Heart left ventricle (tissue), 16 donors: ENCODE measurements around the gene CACNA1C. TPM values are rescaled to one million over a fixed set of nuclear protein-coding genes. Genes with fewer than 3 reads are reported as not detected.

ENCODE experiments used
- ATAC-seq, 4 donors: fragments of 200-7000 bp; cut with Tn5 transposase; one replicate each; pipeline ENCODE4 v1.9.1; 2020 to 2022; ENCODE audit warnings: moderate library complexity in 4 of 4, mild to moderate bottlenecking in 3 of 4, moderate number of reproducible peaks in 1 of 4
- DNase-seq, 5 donors: peaks; one replicate each; pipeline ENCODE4 v3.0.0-alpha.2; 2020
- H3K27ac ChIP-seq, 12 donors: fragments of 200-600 bp; sonication (generic) in 4 of 12; one replicate each; pipeline versions ENCODE4 v1.5.0 to v1.8.0; 2016 to 2022; ENCODE audit warnings: mild to moderate bottlenecking in 2 of 12
- H3K27me3 ChIP-seq, 9 donors: fragments of 200-600 bp; sonication (generic) in 2 of 9; one replicate each; pipeline versions ENCODE4 v1.5.1 to v1.8.0; 2016 to 2022; ENCODE audit warnings: mild to moderate bottlenecking in 3 of 9
- H3K36me3 ChIP-seq, 9 donors: fragments of 200-600 bp; sonication (generic) in 2 of 9; one replicate each; pipeline versions ENCODE4 v1.5.0 to v1.8.0; 2018 to 2022; ENCODE audit warnings: mild to moderate bottlenecking in 2 of 9
- H3K4me1 ChIP-seq, 12 donors: fragments of 200-600 bp; sonication (generic) in 4 of 12; one replicate each; pipeline versions ENCODE4 v1.5.0 to v1.8.0; 2016 to 2022; ENCODE audit warnings: mild to moderate bottlenecking in 3 of 12
- H3K4me3 ChIP-seq, 12 donors: fragments of 200-600 bp; sonication (generic) in 4 of 12; one replicate each; pipeline versions ENCODE4 v1.5.0 to v1.8.0; 2017 to 2022; ENCODE audit warnings: mild to moderate bottlenecking in 9 of 12, moderate library complexity in 4 of 12
- H3K9me3 ChIP-seq, 12 donors: fragments of 200-600 bp; sonication (generic) in 4 of 12; one replicate each; pipeline versions ENCODE4 v1.5.0 to v1.8.0; 2016 to 2022; ENCODE audit warnings: mild to moderate bottlenecking in 1 of 12
- POLR2A ChIP-seq, 2 donors: fragments of 450-650 bp; IDR thresholded peaks; one replicate each; pipeline ENCODE4 v1.6.1; 2017; ENCODE audit warnings: antibody characterized with exemption in 2 of 2, mild to moderate bottlenecking in 2 of 2, moderate library complexity in 2 of 2
- WGBS, 4 donors: extraction: QIAGEN DNeasy Blood & Tissue Kit in 2 of 4; methylation state at CpG; one replicate each; pipeline versions ENCODE4 v1.1.5 to v1.1.7; 2013 to 2018; 5-methylcytosine and 5-hydroxymethylcytosine counted together
- intact Hi-C, 10 donors: fragments of 100-400 bp; cut with DNase I; formaldehyde crosslinking; loops; one replicate each; pipeline versions ENCODE4 v1.11.1 to v1.14.2; 2022
- polyA plus RNA-seq, 2 donors: library from polyadenylated mRNA; stranded (reverse); fragments of 200-250 nt; gene quantifications; one replicate each; pipeline ENCODE4 v1.2.3, GENCODE V29; 2013
- total RNA-seq, 9 donors: library from RNA; depleted of rRNA in 2 of 9; stranded (reverse); fragments of >200 nt in 2 of 9; fragmentation: NEBNext Ultra II Directional in 3 of 9; extraction: Animal tissue kit (Norgen Biotek cat#: 25700) in 3 of 9; gene quantifications; one replicate each; pipeline versions ENCODE4 v1.1.0 to v1.2.4, GENCODE V29; 2016 to 2023
- TF ChIP-seq, protein P1 (sequence below), 12 donors: fragments of 200-600 bp; sonication (generic) in 4 of 12; IDR thresholded peaks; one replicate each; pipeline versions ENCODE4 v1.5.0 to v1.8.0; 2018 to 2022; ENCODE audit warnings: antibody characterized with exemption in 12 of 12, mild to moderate bottlenecking in 5 of 12
- donor health status: ischemic (EF 13 %, LVEDD 7.1; RV severe dilation, severe dysfunction).
- donor health status: healthy with polysubstance abuse.
- donor health status: DM: no; HTN: yes; CAD: no.
- donor health status: DM: no; HTN: no; CAD: no.
- donor health status: ischemic (EF 25% LVEDD 6.9; RV normal size, moderate dysfunction).
- donor health status: ischemic (EF 25% LVEDD 5.7; RV mildly dilated, moderate dysfunction).
- donor health status: healthy.
- donor health status: DM: yes; HTN: yes; CAD: no.
- donor health status: ischemic (EF 35%, LVEDD 5.7; RV mildly dilated, moderate dysfunction).
- donor health status: nonischemic (EF 11% LVEDD 7.7; RV severe dilation, severe dysfunction).
- donor health status: DM: yes; HTN: yes; CAD: no.
- donor health status: PGD.
- donor health status: ischemic (EF 29% LVEDD 5.4; RV normal size, mild dysfunction).
- donor health status: nonischemic (EF 23%, LVEDD 6.1; RV moderate dilation, normal function).

Gene CACNA1C
- total and polyA plus RNA-seq, 11 donors: 41.9 to 196 (median 164) TPM

DNA sequence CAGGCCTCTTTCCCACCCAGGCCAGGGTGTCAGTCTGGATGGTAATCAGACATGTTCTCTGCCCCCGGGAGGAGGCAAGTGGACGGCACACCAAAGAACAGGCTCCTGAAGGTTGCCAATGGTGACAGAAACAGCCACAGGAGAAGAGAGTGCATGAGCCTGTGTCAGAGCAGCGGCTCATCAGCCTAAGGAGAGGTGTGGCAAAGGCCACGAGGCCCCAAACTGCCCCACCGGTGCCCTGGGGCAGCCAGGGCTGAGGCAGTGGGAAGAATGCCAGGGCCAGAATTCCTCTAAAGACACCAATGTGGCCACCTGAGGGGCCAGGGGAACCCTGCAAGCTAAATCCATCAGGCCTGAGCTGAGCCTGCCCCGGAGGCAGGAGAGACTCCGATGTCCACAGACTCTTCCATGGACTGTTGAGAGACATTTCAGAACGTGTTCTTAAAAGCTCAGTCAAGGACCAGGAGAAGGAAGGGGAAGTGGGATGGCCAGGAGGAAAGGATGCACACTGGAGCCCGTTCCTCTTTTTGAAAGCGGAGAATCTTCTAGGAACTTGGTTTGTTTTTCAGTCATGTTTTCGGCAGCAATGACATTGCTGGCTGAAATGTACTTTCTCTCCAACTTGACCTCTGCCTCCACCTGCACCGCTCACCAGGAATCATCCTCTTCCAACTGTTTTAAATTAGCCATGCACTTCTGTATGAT, 565.7 kb downstream of the CACNA1C start:
- H3K4me1 ChIP-seq: peaks cover 0 to 23% (median 7%) of the 10 kb centered on the region in 12 donors
- intact Hi-C loops: no loop called here
- DNase-seq (no peak), ATAC-seq (no peak)
- peak overlapping the region in 1 of 12 donors; percentile 19 for H3K27ac ChIP-seq
- TF ChIP-seq POLR2A (IDR thresholded peaks at IDR 0.05): no peak
- TF ChIP-seq, protein P1, sequence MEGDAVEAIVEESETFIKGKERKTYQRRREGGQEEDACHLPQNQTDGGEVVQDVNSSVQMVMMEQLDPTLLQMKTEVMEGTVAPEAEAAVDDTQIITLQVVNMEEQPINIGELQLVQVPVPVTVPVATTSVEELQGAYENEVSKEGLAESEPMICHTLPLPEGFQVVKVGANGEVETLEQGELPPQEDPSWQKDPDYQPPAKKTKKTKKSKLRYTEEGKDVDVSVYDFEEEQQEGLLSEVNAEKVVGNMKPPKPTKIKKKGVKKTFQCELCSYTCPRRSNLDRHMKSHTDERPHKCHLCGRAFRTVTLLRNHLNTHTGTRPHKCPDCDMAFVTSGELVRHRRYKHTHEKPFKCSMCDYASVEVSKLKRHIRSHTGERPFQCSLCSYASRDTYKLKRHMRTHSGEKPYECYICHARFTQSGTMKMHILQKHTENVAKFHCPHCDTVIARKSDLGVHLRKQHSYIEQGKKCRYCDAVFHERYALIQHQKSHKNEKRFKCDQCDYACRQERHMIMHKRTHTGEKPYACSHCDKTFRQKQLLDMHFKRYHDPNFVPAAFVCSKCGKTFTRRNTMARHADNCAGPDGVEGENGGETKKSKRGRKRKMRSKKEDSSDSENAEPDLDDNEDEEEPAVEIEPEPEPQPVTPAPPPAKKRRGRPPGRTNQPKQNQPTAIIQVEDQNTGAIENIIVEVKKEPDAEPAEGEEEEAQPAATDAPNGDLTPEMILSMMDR (IDR thresholded peaks at IDR 0.05): no peak
- no peaks in the 10 kb centered on the region for H3K9me3 ChIP-seq
- H3K36me3 ChIP-seq: peaks cover 0 to 87% (median 51%) of the 10 kb centered on the region in 9 donors
- H3K27me3 ChIP-seq: no peaks in the 10 kb centered on the region
- 78 to 86% (median 85%) methylated on average over 12 of the region's 12 CpGs for WGBS, 4 donors
- H3K4me3 ChIP-seq: no peak overlapping the region

DNA sequence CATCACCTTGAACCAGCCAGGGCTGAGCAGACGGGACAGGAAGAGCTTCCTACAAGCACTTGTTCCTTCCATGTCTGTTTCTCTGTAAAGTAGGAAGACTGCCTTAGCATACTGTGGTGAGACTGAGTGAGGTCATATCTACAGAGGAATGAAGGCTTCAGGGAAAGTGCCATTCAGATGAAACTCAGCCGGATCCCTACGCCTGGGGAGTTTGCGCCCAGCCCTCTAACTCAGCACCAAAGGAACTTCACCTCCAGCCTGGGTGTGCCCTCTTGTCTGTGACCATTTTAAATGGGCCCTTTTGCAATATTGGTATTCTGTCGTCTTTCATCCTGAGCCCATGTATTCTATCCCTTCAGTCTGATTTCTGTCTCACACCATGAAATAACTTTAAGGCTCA, 566.3 kb downstream of the CACNA1C start:
- intact Hi-C loops: no loop called here
- H3K36me3 ChIP-seq: peaks cover 0 to 85% (median 44%) of the 10 kb centered on the region in 9 donors
- WGBS, 4 donors: 91 to 96% (median 93%) methylated on average over 5 of the region's 5 CpGs
- H3K4me3 ChIP-seq: no peak overlapping the region
- H3K27me3 ChIP-seq: no peaks in the 10 kb centered on the region
- H3K4me1 ChIP-seq: peaks cover 0 to 23% (median 2%) of the 10 kb centered on the region in 12 donors
- DNase-seq (no peak), ATAC-seq (no peak)
- TF ChIP-seq, protein P1 (IDR thresholded peaks at IDR 0.05): no peak
- no peak for TF ChIP-seq POLR2A (IDR thresholded peaks at IDR 0.05)
- H3K9me3 ChIP-seq: no peaks in the 10 kb centered on the region
- no peak overlapping the region for H3K27ac ChIP-seq

DNA sequence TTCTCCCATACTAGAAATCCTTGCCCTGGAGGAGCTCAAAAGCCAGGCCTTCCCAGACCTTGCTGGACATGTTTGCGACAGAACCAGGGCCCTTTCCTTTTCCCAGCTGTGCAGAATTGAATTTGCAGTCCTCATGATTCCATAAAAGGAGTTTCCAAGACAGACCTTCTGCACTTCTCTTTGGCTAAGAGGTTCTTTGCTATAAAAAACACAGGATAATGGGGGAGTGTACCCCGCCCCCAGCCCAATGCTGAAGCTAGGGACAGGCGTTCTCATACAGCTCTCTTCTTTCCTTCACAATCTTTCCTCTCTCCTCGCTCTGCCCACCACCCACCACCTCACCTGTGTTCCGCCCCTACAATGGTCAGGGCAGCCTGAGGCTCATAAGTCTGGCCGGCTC, 569.7 kb downstream of the CACNA1C start:
- TF ChIP-seq, protein P1 (IDR thresholded peaks at IDR 0.05): no peak
- TF ChIP-seq POLR2A (IDR thresholded peaks at IDR 0.05): no peak

DNA sequence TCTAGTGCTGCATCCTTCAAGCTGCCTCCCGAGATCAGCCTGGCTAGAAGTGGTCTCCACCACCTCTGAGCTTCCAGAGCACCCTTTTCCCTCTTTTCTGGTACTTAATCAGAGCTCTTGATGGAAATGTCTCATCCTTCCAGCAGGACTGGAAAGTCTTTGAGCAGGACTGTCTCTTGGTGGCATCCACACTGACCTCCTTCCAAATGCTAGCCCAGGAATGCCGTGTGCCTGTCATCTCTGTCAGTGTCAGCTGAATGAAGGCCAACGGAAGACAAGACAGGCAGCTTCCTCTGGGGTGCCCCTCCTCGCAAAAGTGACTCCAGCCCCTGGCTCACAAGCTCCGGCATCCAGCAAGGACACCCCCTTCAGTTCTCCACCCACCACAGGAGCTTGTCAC, 570.7 kb downstream of the CACNA1C start:
- Histone ChIP-seq H3K9me3 (no peaks in the 10 kb centered on the region), H3K27me3 (peaks cover 0 to 5% (median 0%) of the 10 kb centered on the region in 9 donors), H3K4me3 (no peak overlapping the region), H3K4me1 (peaks cover 0 to 10% (median 0%) of the 10 kb centered on the region in 12 donors), H3K27ac (peak overlapping the region in 5 of 12 donors; percentile 20 to 78 (median 37)), H3K36me3 (peaks cover 0 to 69% (median 20%) of the 10 kb centered on the region in 9 donors)
- ATAC-seq: no peak
- no peak for TF ChIP-seq POLR2A (IDR thresholded peaks at IDR 0.05)
- TF ChIP-seq, protein P1 (IDR thresholded peaks at IDR 0.05): no peak
- no peak for DNase-seq
- WGBS, 4 donors: 71 to 78% (median 75%) methylated on average over 4 to 5 of the region's 5 CpGs
- intact Hi-C loops: no loop called here

More for the DNA sequence above, 569.7 kb downstream of the CACNA1C start:
- no peak overlapping the region for H3K4me3 ChIP-seq
- intact Hi-C loops: no loop called here
- DNase-seq (peak in 1 of 5 donors; percentile 43), ATAC-seq (peak in 2 of 4 donors; percentile 21 to 32)
- H3K27ac ChIP-seq: peak overlapping the region in 10 of 12 donors; percentile 25 to 78 (median 48)
- 87 to 92% (median 88%) methylated on average over 6 of the region's 6 CpGs for WGBS, 4 donors
- peaks cover 0 to 5% (median 0%) of the 10 kb centered on the region in 9 donors for H3K27me3 ChIP-seq
- H3K9me3 ChIP-seq: no peaks in the 10 kb centered on the region
- H3K4me1 ChIP-seq: peaks cover 0 to 10% (median 0%) of the 10 kb centered on the region in 12 donors
- peaks cover 0 to 72% (median 25%) of the 10 kb centered on the region in 9 donors for H3K36me3 ChIP-seq
